Neural cell (in vitro differentiated cells): ENCODE results near the gene FYB1.

Experiments
- CTCF ChIP-seq: fragments of 450-650 bp; IDR thresholded peaks from 2 replicates; pipeline ENCODE4 v1.5.1; 2014; ENCODE audit warnings: antibody characterized with exemption, mild to moderate bottlenecking, moderate library complexity; ENCODE audit not compliant: poor library complexity, severe bottlenecking
- EP300 ChIP-seq: fragments of 450-650 bp; conservative IDR thresholded peaks from 2 replicates; pipeline ENCODE4 v1.6.1; 2014; ENCODE audit warnings: antibody characterized with exemption, mild to moderate bottlenecking, moderate library complexity; ENCODE audit not compliant: poor library complexity, severe bottlenecking
- EZH2 ChIP-seq: fragments of 200-600, 300-800 bp; shearing (Covaris generic), sonication (generic); IDR thresholded peaks from 2 replicates; pipeline ENCODE4 v1.6.1; 2014; ENCODE audit warnings: antibody characterized with exemption, low read length, borderline replicate concordance, mild to moderate bottlenecking; ENCODE audit not compliant: insufficient read depth, poor library complexity, severe bottlenecking
- MXI1 ChIP-seq: fragments of 450-650 bp; conservative IDR thresholded peaks from 2 replicates; pipeline ENCODE4 v1.6.1; 2014; ENCODE audit warnings: antibody characterized with exemption, mild to moderate bottlenecking; ENCODE audit not compliant: poor library complexity, severe bottlenecking
- POLR2AphosphoS5 ChIP-seq: IDR thresholded peaks from 2 replicates; pipeline ENCODE4 v1.6.1; 2012
- RAD21 ChIP-seq: fragments of 450-650 bp; conservative IDR thresholded peaks from 2 replicates; pipeline ENCODE4 v1.6.1; 2014; ENCODE audit warnings: antibody characterized with exemption, mild to moderate bottlenecking, moderate library complexity
- REST ChIP-seq: IDR thresholded peaks from 2 replicates; pipeline ENCODE4 v1.6.1; 2012; ENCODE audit warnings: borderline replicate concordance
- SMC3 ChIP-seq: fragments of 450-650 bp; conservative IDR thresholded peaks from 2 replicates; pipeline ENCODE4 v1.6.1; 2014; ENCODE audit warnings: antibody characterized with exemption, mild to moderate bottlenecking, moderate library complexity; ENCODE audit not compliant: poor library complexity
- TAF1 ChIP-seq: IDR thresholded peaks from 2 replicates; pipeline ENCODE4 v1.6.1; 2012; ENCODE audit warnings: low read depth

- TF ChIP-seq RAD21 (no peak), SMC3 (no peak), MXI1 (no peak), CTCF (no peak), TAF1 (no peak), POLR2AphosphoS5 (no peak), EZH2 (no peak), REST (no peak), EP300 (no peak)
Measured at GRCh38 chr5:39057734-39058133, 161.6 kb downstream of the FYB1 start.
